Glomerular visceral epithelial cell (primary cell): ENCODE measurements around the gene MSANTD1.

Source experiments
- DNase-seq: peaks from one replicate; pipeline ENCODE4 v3.0.0-alpha.2; 2016; ENCODE audit errors: extremely low spot score

Gene MSANTD1

GRCh38 chr4:3232871-3233271 is 16.1 kb upstream of the MSANTD1 start:
- no peak for DNase-seq

- DNase-seq, result no peak
These were observed 15.4 kb upstream of the MSANTD1 start for GRCh38 chr4:3233391-3234071.

GRCh38 chr4:3234171-3235029 is 14.6 kb upstream of the MSANTD1 start:
- DNase-seq, result no peak

- DNase-seq, result no peak
These were observed 14.0 kb upstream of the MSANTD1 start for GRCh38 chr4:3235030-3235345.

GRCh38 chr4:3235581-3235980 is 13.4 kb upstream of the MSANTD1 start:
- no peak for DNase-seq

- no peak for DNase-seq
These were observed 12.6 kb upstream of the MSANTD1 start for GRCh38 chr4:3236326-3236878.

GRCh38 chr4:3237266-3237665 is 11.7 kb upstream of the MSANTD1 start:
- no peak for DNase-seq

GRCh38 chr4:3237712-3238560 is 11.0 kb upstream of the MSANTD1 start:
- DNase-seq, result no peak

GRCh38 chr4:3238721-3239120 is 10.2 kb upstream of the MSANTD1 start:
- no peak for DNase-seq

- no peak for DNase-seq
These were observed 9.7 kb upstream of the MSANTD1 start for GRCh38 chr4:3239303-3239702.

GRCh38 chr4:3239998-3240920 is 8.7 kb upstream of the MSANTD1 start:
- DNase-seq, result no peak

- no peak for DNase-seq
These were observed 7.9 kb upstream of the MSANTD1 start for GRCh38 chr4:3240936-3241522.

- DNase-seq, result no peak
These were observed 6.9 kb upstream of the MSANTD1 start for GRCh38 chr4:3241898-3242524.

- no peak for DNase-seq
These were observed 5.7 kb upstream of the MSANTD1 start for GRCh38 chr4:3243136-3243780.

GRCh38 chr4:3244002-3244401 is 5.0 kb upstream of the MSANTD1 start:
- DNase-seq, result no peak

GRCh38 chr4:3244747-3245146 is 4.2 kb upstream of the MSANTD1 start:
- DNase-seq, result no peak

- DNase-seq, result no peak
These were observed 3.3 kb upstream of the MSANTD1 start for GRCh38 chr4:3245676-3246075.

- DNase-seq, result no peak
These were observed 2.2 kb upstream of the MSANTD1 start for GRCh38 chr4:3246458-3247398.
